Measurements from ENCODE around the gene DNAH14.

GRCh38 chr1:225299624-225300023 lies 370.1 kb downstream of the DNAH14 start:
- TF ChIP-seq CTCF (optimal IDR thresholded peaks at IDR 0.05 in 1 of 3, IDR thresholded peaks at IDR 0.05 in 1 of 3, conservative IDR thresholded peaks at IDR 0.05 in 1 of 3; ENCODE audit: extremely low read depth in 1 of 3, insufficient read depth in 2 of 3, low read length in 3 of 3) (no peak), EZH2 (IDR thresholded peaks at IDR 0.05; ENCODE audit: low read length) (no peak)
